Mononuclear cell (primary cell): ENCODE measurements around the gene PTPRN2. TPM values are rescaled to one million over a fixed set of nuclear protein-coding genes. Genes with fewer than 3 reads are reported as not detected.
"Not testable (repeated sequence)": the region's sequence is repeated elsewhere in the genome, so short reads cannot be mapped to it uniquely, and the experiment has no call there.

Source experiments
- H3K27me3 ChIP-seq: 2 replicates; pipeline ENCODE4 v1.6.0; 2011; ENCODE audit warnings: low read length, control low read depth; ENCODE audit not compliant: insufficient read depth
- H3K4me1 ChIP-seq: 2 replicates; pipeline ENCODE4 v1.5.1; 2011; ENCODE audit warnings: mild to moderate bottlenecking, low read length, control low read depth; ENCODE audit not compliant: insufficient read depth
- H3K4me3 ChIP-seq: 2 replicates; pipeline ENCODE4 v1.5.1; 2011; ENCODE audit warnings: mild to moderate bottlenecking, low read length, moderate library complexity
- H3K9me3 ChIP-seq: 2 replicates; pipeline ENCODE4 v1.5.1; 2011; ENCODE audit warnings: low read depth, mild to moderate bottlenecking, control low read depth, low read length
- total RNA-seq: library from RNA; depleted of rRNA; stranded (reverse); fragments of >200 nt; gene quantifications from one replicate; pipeline ENCODE4 v1.2.3, GENCODE V29; 2012

The PTPRN2 gene
- total RNA-seq, 1 donor: 0.31 TPM

DNA sequence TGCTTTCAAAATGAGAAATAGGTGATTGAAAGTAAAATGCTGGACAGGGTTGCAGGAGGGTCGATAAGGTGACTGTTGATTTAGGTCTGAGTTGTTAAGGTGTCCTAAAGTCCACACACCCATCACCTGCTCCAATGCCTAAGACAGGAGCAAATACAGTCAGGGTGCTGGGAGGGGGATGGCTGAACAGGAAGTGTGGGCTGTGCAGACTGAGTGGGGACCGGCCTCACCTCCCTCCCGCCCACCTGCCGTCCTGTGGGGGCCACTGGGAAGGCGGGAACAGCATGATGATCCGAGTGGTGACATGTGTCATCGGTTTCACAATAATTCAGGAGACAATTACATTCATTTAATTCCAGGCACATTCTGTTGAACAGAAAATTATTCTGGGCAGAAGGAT is 990.1 kb downstream of the PTPRN2 start:
- no peaks in the 10 kb centered on the region for H3K9me3 ChIP-seq
- no peaks in the 10 kb centered on the region for H3K4me1 ChIP-seq
- H3K4me3 ChIP-seq: no peak overlapping the region
- no peaks in the 10 kb centered on the region for H3K27me3 ChIP-seq

DNA sequence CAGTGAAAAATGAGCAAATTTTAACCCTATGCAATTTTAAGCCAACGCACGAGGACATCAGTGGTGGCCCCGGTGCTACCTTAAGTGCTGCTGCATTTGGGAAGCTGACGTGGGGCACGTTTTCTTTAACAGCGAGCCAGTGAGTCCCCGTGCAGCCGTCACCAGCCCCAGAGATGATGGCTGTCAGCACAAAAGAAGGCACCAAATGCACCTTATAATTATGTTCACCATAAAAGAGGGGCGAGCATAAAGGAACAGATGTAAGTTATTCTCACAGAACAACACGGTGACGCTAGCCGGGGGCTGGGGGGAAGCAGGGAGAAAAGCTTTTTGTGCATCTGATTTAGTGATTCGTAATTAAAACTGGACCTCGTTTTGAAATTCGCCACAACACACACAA is 990.7 kb downstream of the PTPRN2 start:
- H3K4me1 ChIP-seq: no peaks in the 10 kb centered on the region
- H3K9me3 ChIP-seq: no peaks in the 10 kb centered on the region
- H3K4me3 ChIP-seq: no peak overlapping the region
- H3K27me3 ChIP-seq: no peaks in the 10 kb centered on the region

DNA sequence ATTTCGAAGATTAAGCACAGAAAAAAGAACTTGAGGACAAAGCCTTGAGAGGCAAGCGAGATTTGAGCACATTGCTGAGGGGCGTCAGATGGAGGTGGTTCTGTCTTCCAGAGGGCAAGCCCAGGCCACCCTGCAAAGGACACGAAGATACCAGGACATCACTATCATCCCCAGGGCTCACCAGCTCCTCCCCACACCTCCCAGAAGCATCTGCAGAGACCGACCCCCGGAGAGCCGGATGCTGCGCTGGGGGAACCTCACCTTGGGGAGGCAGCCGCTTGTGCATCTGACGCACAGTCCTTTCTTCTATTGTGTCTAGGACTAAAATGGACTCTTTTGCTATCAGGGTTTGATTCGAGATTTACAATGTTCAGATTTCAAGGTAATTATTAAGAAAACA is 991.2 kb downstream of the PTPRN2 start:
- no peaks in the 10 kb centered on the region for H3K4me1 ChIP-seq
- H3K27me3 ChIP-seq: no peaks in the 10 kb centered on the region
- no peak overlapping the region for H3K4me3 ChIP-seq
- no peaks in the 10 kb centered on the region for H3K9me3 ChIP-seq

DNA sequence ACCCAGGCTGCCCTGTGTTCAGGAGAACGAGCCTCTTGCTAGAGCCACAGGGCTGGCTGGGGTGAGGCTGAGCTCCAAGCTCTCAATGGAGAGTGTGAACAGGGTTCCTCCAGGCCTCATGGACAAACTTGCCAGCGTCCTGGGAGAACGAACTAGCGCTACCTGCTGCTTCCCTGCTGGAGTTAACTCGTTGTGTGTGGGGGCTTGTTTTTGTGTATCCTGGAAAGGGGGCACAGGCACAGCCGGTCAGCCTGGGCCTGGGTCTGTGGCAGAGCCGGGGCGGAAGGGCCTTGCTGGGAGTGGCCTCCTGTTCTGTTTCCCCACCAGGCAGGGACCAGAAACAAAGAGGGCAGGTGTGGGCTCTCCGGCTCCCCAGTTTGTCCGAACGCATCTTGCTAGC is 991.6 kb downstream of the PTPRN2 start:
- H3K4me1 ChIP-seq: no peaks in the 10 kb centered on the region
- no peak overlapping the region for H3K4me3 ChIP-seq
- no peaks in the 10 kb centered on the region for H3K9me3 ChIP-seq
- no peaks in the 10 kb centered on the region for H3K27me3 ChIP-seq

DNA sequence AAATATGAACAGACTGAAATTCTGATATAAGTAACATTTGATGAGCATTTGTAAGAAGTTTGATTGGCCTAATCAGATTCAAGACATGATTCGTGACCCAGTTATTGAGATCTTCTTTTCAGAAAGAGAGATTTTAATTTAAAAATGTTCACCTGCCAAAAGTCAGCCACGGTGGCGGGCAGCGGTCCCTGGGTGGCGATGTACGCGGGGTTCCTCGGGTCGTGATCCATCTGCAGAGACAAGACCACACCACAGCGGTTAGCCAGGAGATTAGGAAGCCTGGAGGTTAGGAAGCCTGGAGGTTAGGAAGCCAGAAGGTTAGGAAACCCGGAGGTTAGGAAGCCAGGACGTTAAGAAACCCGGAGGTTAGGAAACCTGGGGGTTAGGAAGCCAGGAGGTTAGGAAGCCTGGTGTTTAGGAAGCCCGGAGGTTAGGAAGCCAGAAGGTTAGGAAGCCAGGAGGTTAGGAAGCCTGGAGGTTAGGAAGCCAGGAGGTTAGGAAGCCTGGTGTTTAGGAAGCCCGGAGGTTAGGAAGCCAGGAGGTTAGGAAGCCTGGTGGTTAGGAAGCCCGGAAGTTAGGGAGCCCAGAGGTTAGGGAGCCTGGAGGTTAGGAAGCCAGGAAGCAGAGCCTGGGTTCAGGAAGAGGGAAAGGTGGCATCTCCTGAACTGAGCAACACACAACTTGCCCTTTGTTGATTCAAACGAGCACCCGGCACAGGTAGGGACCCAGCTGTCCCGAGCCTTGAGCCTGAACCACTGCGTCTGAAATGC is 992.4 kb downstream of the PTPRN2 start:
- Histone ChIP-seq H3K27me3 (no peaks in the 10 kb centered on the region), H3K9me3 (no peaks in the 10 kb centered on the region), H3K4me1 (no peaks in the 10 kb centered on the region), H3K4me3 (no peak overlapping the region)

DNA sequence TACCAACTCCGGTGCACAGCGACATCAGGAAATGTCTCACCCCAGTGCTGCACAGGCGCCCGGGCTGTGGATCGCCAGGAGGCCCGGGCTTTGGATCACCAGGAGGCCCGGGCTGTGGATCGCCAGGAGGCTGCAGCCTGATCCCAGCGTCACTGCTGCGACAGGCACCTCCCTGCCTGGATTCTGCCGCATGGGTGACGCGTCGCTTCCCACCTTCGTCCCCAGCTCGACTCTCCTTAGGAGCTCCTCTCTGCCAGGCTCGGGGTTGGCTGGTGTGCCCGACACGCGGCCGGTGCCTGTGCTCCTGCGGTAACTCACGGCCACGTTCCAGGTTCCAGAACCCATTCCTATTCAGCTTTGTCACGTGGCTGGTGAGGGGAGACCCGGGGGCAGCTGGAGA is 993.3 kb downstream of the PTPRN2 start:
- H3K4me3 ChIP-seq: no peak overlapping the region
- H3K9me3 ChIP-seq: no peaks in the 10 kb centered on the region
- no peaks in the 10 kb centered on the region for H3K4me1 ChIP-seq
- H3K27me3 ChIP-seq: no peaks in the 10 kb centered on the region

DNA sequence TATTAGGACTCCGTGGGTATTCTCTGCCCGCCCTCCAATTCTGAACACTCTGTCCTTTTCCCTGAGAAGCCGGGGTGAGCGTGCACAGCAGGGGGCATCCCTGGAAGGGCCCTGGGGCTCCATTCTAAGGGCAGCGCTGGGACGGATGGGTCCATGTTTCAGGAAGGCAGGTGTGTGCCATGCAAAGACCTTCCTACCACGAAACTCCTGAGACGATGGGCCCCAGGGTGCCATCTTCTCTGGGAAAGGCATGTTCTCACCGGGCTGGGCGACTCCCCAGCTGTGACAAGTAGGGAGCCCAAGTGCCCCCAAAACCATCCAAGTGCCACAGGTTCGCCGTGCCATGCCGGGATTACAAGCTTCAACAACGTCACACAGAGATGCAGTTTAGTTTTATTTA is 994.1 kb downstream of the PTPRN2 start:
- H3K4me1 ChIP-seq: no peaks in the 10 kb centered on the region

DNA sequence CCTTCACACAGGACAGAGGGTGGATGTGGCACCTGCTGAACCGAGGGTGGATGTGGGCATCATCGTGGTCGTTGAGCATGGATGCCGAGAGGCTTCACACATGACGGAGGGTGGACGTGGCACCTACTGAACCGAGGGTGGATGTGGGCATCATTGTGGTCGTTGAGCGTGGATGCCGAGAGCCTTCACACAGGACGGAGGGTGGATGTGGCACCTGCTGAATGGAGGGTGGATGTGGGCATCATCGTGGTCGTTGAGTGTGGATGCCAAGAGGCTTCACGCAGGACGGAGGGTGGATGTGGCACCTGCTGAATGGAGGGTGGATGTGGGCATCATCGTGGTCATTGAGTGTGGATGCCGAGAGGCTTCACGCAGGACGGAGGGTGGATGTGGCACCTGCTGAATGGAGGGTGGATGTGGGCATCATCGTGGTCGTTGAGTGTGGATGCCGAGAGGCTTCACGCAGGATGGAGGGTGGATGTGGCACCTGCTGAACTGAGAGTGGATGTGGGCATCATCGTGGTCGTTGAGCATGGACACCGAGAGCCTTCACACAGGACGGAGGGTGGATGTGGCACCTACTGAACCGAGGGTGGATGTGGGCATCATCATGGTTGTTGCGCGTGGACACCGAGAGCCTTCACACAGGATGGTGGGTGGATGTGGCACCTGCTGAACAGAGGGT is 994.8 kb downstream of the PTPRN2 start:
- H3K27me3 ChIP-seq, H3K4me3 ChIP-seq, H3K9me3 ChIP-seq, H3K4me1 ChIP-seq: not testable (repeated sequence)

More for the DNA sequence above, 994.1 kb downstream of the PTPRN2 start:
- Histone ChIP-seq H3K9me3 (no peaks in the 10 kb centered on the region), H3K27me3 (no peaks in the 10 kb centered on the region), H3K4me3 (no peak overlapping the region)

DNA sequence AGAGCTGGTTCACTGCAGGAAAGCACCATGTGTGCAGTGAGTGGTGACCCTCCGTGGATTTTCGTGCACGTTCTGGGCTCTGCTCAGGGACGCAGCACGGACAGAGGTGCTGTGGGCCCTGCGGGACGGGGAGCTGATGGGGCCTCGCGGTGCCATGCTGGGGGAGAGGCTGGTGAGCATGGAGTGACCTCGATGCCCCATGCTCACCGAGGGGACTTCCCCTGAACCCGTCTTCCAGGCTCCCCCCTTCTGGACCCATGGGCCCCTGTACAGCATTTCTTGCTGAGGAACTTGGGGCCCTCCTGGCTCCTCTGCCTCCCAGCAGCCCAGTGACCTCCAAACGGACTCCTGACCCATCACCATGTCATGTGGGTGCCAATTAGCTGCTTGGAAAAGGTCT is 997.1 kb downstream of the PTPRN2 start:
- Histone ChIP-seq H3K27me3 (no peaks in the 10 kb centered on the region), H3K9me3 (no peaks in the 10 kb centered on the region), H3K4me3 (no peak overlapping the region), H3K4me1 (no peaks in the 10 kb centered on the region)

DNA sequence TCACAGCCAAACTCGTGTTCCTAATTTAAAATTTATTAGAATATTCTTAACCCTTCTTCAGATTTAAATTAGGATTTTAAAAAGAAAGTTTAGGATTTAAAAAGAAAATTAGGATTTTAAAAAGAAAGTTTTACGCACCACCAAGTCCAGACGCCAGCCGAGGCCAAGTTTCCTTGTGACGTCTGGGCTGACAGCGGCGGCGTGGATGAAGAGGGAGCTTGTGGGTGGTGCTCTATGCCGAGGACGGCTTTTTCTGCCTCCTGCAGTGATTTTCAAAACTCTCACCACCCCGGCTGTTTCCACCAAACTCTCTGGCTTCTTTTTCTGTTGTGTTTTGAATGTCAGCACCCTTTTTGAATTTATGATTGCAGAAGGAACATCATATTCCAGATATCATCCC is 997.9 kb downstream of the PTPRN2 start:
- no peaks in the 10 kb centered on the region for H3K4me1 ChIP-seq
- no peak overlapping the region for H3K4me3 ChIP-seq
- H3K27me3 ChIP-seq: peaks cover 7% of the 10 kb centered on the region
- H3K9me3 ChIP-seq: no peaks in the 10 kb centered on the region

DNA sequence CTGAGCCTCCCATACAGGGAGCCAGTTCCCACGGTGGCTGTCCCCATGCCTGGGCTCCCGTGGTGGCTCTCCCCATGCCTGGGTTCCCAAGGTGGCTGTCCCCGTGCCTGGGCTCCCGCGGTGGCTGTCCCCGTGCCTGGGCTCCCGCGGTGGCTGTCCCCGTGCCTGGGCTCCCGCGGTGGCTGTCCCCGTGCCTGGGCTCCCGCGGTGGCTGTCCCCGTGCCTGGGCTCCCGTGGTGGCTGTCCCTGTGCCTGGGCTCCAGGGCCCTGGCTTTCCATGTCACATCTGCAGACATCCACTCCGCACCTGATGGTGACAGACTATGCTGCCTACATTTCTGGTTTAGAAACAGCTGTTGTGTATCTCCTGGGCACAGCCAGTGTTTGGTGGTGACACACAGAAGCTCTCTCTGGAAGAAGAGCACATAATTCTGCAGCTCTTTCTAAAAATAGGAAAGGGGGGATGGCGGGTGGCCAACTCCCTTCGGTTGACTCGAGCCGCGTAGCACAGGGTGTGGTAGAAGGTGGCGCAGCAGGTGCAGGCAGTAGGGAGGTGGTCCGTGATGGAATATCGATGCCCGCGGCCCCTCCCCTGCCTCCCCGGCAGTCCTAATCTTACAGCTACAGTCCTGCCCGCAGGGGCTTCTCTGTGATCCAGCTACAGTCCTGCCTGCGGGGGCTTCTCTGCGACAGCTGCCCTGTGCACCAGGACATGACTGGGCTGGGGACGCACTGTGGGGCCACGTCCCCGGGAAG is 999.6 kb downstream of the PTPRN2 start:
- Histone ChIP-seq H3K27me3 (peaks cover 12% of the 10 kb centered on the region), H3K9me3 (no peaks in the 10 kb centered on the region), H3K4me3 (no peak overlapping the region), H3K4me1 (no peaks in the 10 kb centered on the region)

DNA sequence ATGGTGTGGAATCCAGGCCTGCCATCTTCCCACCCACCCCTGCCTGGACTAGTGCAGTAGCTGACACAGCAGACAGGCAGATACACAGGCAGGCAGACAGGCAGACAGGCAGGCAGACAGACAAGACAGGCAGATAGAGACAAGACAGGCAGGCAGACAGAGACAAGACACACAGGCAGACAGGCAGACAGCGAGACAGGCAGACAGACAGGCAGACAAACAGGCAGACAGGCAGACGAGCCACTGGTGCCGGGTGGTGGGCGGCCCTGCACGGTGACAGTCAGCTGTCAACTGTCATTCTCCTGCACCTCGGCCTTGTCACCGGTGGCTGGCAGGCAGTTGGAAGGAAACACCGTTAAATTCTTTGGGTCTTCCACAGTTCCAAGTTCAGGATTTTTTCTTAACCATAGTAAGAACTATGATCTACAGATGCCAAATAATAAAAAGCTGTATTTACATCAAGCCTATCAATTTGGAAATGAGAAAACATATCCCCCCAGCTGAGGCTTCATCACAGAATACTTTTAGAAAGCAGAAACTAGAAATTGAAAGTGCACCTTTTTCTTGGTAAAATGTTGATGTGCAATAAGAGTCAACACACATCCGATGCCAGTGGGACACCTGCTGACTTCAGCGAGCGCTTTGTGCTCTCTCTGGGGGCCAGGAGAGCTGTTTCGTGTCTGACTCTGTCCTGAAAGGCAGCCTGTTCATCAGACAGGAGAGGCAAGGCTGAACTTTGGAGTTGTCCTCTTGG is 1000.4 kb downstream of the PTPRN2 start:
- H3K9me3 ChIP-seq: no peaks in the 10 kb centered on the region
- H3K27me3 ChIP-seq: peaks cover 12% of the 10 kb centered on the region
- H3K4me1 ChIP-seq: no peaks in the 10 kb centered on the region
- H3K4me3 ChIP-seq: no peak overlapping the region

DNA sequence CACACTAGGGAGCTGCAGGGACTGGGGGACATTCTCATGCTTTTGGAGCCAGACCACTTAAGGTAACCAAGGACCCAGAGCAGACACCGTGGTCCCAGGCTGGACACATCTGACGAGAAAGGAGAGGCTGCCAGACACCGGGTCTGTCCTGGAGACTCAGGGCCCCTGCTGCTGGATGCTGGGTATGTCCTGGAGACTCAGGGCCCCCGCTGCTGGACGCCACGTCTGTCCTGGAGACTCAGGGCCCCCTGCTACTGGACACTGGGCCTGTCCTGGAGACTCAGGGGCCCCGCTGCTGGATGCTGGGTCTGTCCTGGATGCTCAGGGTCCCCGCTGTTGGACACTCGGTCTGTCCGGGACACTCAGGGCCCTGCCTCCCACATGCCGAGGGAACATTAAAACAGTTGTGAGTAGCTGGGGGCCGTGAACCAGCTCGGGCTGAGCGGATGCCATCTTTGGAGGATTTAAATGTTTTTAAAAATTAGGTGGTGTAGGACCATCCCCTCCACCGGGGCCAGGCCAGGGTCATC is 1001.1 kb downstream of the PTPRN2 start:
- Histone ChIP-seq H3K4me1 (no peaks in the 10 kb centered on the region), H3K9me3 (no peaks in the 10 kb centered on the region), H3K4me3 (no peak overlapping the region), H3K27me3 (peaks cover 12% of the 10 kb centered on the region)

DNA sequence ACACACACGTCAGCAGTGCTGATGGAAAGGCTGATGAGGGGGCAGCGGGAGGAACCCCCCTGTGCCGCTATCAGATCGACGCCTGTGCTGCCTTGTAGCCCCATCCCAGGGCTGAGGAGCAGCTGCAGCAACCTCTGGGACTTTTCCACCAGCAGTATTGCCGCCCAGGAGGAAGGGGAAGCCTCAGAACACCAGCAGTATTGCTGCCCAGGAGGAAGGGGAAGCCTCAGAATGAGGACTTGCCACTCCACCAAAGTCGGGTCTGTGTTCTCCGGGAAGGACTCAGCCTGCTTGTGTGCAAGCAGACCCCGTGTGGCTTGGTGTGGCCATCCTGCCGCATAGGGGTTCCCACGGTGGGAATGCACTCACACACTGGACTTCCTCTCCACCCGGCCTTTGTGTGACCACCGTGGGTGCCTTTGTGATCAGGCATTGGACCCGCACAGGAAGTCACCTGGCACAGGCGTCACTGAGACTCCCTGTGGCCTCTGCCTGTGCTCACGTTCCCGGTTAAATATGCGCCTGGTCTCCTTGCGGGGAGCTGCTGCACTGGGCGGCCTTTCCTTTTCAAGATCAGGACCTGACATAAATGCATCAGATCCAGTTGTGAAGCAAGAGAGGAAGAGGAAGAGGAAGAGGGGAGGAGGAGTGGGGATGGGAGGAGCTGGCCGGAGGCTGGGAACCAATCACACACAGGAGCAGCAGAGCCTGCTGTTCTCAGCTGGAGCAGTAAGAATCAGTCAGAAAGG is 1002.3 kb downstream of the PTPRN2 start:
- Histone ChIP-seq H3K9me3 (no peaks in the 10 kb centered on the region), H3K4me3 (no peak overlapping the region), H3K27me3 (peaks cover 12% of the 10 kb centered on the region), H3K4me1 (no peaks in the 10 kb centered on the region)
